C4-2B (cell line): Measurements from ENCODE around the gene XPNPEP2.

ENCODE experiments used
- H3K27ac ChIP-seq: fragments of 450-650 bp; 2 replicates; pipeline ENCODE4 v1.5.1; 2017
- CTCF ChIP-seq: fragments of 450-650 bp; conservative IDR thresholded peaks from 2 replicates; pipeline ENCODE4 v1.5.1; 2017; ENCODE audit warnings: mild to moderate bottlenecking
- ZFX ChIP-seq: fragments of 450-650 bp; IDR thresholded peaks from 2 replicates; pipeline ENCODE4 v1.6.1; 2017

Gene XPNPEP2

GRCh38 chrX:129800186-129800585 is 61.4 kb downstream of the XPNPEP2 start:
- no peak overlapping the region for H3K27ac ChIP-seq

GRCh38 chrX:129802863-129803262 is 64.1 kb downstream of the XPNPEP2 start:
- H3K27ac ChIP-seq: no peak overlapping the region
- TF ChIP-seq CTCF: no peak
- TF ChIP-seq ZFX: no peak

More at GRCh38 chrX:129800186-129800585, 61.4 kb downstream of the XPNPEP2 start:
- TF ChIP-seq CTCF: no peak
- no peak for TF ChIP-seq ZFX

DNA sequence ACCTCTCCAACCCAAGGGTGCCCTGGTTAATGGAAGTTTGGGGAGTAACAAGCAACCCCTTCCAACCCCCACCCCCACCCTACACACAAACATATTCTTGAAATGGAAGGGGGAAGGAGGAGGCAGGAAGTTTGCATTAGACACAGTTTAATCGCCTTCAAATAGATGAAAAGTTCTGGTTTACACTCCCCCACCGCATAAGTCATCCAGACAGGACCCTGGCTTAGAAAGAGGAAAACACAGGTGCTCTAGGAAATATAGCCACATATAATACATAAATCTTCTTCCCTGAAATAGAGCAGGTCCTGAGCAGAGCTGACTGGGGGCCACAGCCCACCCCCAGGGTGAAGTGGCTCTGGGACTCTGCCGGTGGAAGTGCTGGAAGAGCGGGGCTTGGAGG is 66.0 kb downstream of the XPNPEP2 start:
- H3K27ac ChIP-seq: no peak overlapping the region
- TF ChIP-seq ZFX (no peak), CTCF (no peak)

DNA sequence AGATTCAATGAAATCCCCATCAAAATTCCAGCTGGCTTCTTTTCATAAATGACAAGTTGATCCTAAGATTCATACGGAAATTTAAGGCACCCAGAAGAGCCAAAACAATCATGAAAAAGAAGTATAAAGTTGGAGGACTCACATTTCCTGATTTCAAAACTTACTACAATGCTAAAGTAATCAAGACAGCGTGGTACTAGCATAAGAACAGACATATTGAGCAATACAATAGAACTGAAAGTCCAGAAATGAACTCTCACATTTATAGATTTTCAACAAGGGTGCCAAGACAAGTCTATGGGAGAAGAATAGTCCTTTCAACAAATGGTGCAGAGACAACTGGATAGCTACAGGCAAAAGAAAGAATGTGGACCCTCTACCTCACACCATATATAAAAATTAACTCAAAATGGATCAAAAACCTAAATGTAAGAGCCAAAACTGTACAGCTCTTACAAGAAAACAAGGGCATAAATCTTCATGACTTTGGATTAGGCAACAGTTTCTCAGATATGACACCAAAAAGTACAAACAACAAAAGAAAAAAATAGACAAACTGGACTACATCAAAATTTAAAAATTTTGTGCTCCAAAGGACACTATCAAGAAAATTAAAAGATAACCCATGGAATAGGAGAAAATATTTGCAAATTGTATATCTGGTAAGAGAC is 69.5 kb downstream of the XPNPEP2 start:
- TF ChIP-seq CTCF (no peak), ZFX (no peak)
- no peak overlapping the region for H3K27ac ChIP-seq

- TF ChIP-seq ZFX (no peak), CTCF (no peak)
- no peak overlapping the region for H3K27ac ChIP-seq
Observed at GRCh38 chrX:129808829-129809796, 70.3 kb downstream of the XPNPEP2 start.

DNA sequence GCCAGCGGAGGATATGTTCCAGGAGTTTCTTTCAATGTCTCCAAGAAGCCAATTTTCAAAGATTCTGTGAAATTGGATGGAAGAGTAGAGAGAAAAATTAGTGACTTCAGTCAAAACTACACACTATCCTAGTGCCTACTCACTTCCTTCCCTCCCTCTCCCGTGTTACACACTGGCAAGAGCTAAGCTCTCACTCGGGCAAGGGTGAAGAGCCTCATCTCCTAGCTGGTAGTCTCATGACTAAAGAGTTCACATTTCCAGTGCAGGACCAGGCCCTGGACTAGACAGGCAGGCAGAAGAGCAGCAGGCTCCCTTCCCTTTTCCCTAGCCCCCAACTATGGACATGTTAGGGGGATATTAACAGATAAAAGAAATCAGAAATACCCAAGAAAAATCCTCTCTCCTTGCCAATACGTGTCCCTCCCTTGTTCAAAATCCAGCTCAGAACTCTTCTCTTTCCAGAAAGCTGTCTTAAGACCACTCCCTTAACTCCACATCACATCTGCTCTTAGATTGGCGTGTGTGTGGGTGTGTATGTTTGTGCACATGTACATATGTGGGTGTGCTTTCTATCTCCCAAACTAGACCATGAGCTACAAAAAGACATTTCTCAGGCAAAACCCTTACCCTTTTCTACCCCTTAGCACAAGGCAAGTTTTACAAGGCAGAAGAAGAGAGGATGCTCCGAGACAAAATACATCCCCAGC is 75.0 kb downstream of the XPNPEP2 start:
- TF ChIP-seq CTCF (no peak), ZFX (no peak)

More for the DNA sequence above, 75.0 kb downstream of the XPNPEP2 start:
- no peak overlapping the region for H3K27ac ChIP-seq
